GM12874 (cell line): Measurements from ENCODE around the gene PDE10A.

Experiments
- CTCF ChIP-seq: IDR thresholded peaks from 2 replicates; pipeline ENCODE4 v1.5.1; 2011; ENCODE audit warnings: low read depth, mild to moderate bottlenecking, control low read depth, low read length, moderate library complexity; ENCODE audit not compliant: insufficient read depth

The PDE10A gene

GRCh38 chr6:165571721-165572132 is 91.3 kb downstream of the PDE10A start:
- no peak for TF ChIP-seq CTCF

GRCh38 chr6:165571068-165571682 is 91.9 kb downstream of the PDE10A start:
- no peak for TF ChIP-seq CTCF

GRCh38 chr6:165568326-165568725 is 94.7 kb downstream of the PDE10A start:
- TF ChIP-seq CTCF = no peak

GRCh38 chr6:165566088-165566828 is 96.8 kb downstream of the PDE10A start:
- no peak for TF ChIP-seq CTCF

GRCh38 chr6:165562421-165563090 is 100.5 kb downstream of the PDE10A start:
- no peak for TF ChIP-seq CTCF

- no peak for TF ChIP-seq CTCF
Measured at GRCh38 chr6:165559632-165560031, 103.4 kb downstream of the PDE10A start.

- TF ChIP-seq CTCF = no peak
Measured at GRCh38 chr6:165557674-165558073, 105.4 kb downstream of the PDE10A start.
